GM18507 (cell line): ENCODE data around the gene EMID1.
"Not testable (repeated sequence)": the region's sequence is repeated elsewhere in the genome, so short reads cannot be mapped to it uniquely, and the experiment has no call there.

Experiments
- DNase-seq: peaks from one replicate; pipeline ENCODE4 v3.0.0; 2011; ENCODE audit warnings: low read depth; ENCODE audit not compliant: insufficient read length; ENCODE audit errors: extremely low spot score
- FAIRE-seq: peaks from 2 replicates; lab custom pipeline; 2011; peaks lifted over from hg19 to GRCh38; lab: Jason Lieb, UNC

EMID1 gene

GRCh38 chr22:29208502-29208862, 2.8 kb downstream of the EMID1 start:
- no peak for DNase-seq
- FAIRE-seq: peak; percentile 67

- FAIRE-seq (peak; percentile 60), DNase-seq (no peak)
Observed at GRCh38 chr22:29208879-29209623, 3.4 kb downstream of the EMID1 start.

- FAIRE-seq (no peak), DNase-seq (no peak)
Observed at GRCh38 chr22:29209624-29209929, 3.9 kb downstream of the EMID1 start.

GRCh38 chr22:29211066-29211465, 5.4 kb downstream of the EMID1 start:
- FAIRE-seq (no peak), DNase-seq (no peak)

GRCh38 chr22:29211466-29211865, 5.8 kb downstream of the EMID1 start:
- DNase-seq (no peak), FAIRE-seq (no peak)

- FAIRE-seq (no peak), DNase-seq (no peak)
Observed at GRCh38 chr22:29212743-29213142, 7.0 kb downstream of the EMID1 start.

- FAIRE-seq (no peak), DNase-seq (no peak)
Observed at GRCh38 chr22:29213493-29213892, 7.8 kb downstream of the EMID1 start.

GRCh38 chr22:29214232-29214631, 8.5 kb downstream of the EMID1 start:
- FAIRE-seq (no peak), DNase-seq (no peak)

- FAIRE-seq: no peak
- DNase-seq: no peak
Observed at GRCh38 chr22:29215012-29215860, 9.5 kb downstream of the EMID1 start.

GRCh38 chr22:29216011-29216872, 10.5 kb downstream of the EMID1 start:
- DNase-seq (no peak), FAIRE-seq (no peak)

GRCh38 chr22:29216873-29217666, 11.4 kb downstream of the EMID1 start:
- DNase-seq (no peak), FAIRE-seq (no peak)

- DNase-seq: no peak
- no peak for FAIRE-seq
Observed at GRCh38 chr22:29217827-29218757, 12.4 kb downstream of the EMID1 start.

- DNase-seq (no peak), FAIRE-seq (no peak)
Observed at GRCh38 chr22:29218758-29219408, 13.2 kb downstream of the EMID1 start.

- not testable (repeated sequence) for FAIRE-seq, DNase-seq
Observed at GRCh38 chr22:29219409-29219782, 13.7 kb downstream of the EMID1 start.

- FAIRE-seq: no peak
Observed at GRCh38 chr22:29219881-29220670, 14.4 kb downstream of the EMID1 start.

GRCh38 chr22:29224121-29224858, 18.6 kb downstream of the EMID1 start:
- FAIRE-seq (no peak), DNase-seq (no peak)

More at GRCh38 chr22:29219881-29220670, 14.4 kb downstream of the EMID1 start:
- DNase-seq: no peak
